Lung (tissue), 12 donors: ENCODE data around the gene DYSF. TPM values are rescaled to one million over a fixed set of nuclear protein-coding genes. Genes with fewer than 3 reads are reported as not detected.

Experiments used
- ATAC-seq: fragments of 200-7000 bp; cut with Tn5 transposase; one replicate; pipeline ENCODE4 v1.9.1; 2020; ENCODE audit warnings: moderate number of reproducible peaks; ENCODE audit not compliant: insufficient read depth, low FRiP score
- DNase-seq, 3 donors: peaks; one replicate each; pipeline ENCODE4 v3.0.0-alpha.2; 2013 to 2017
- H3K27ac ChIP-seq, 2 donors: one replicate each; pipeline ENCODE4 v1.5.1; 2013; ENCODE audit warnings: mild to moderate bottlenecking in 2 of 2, moderate library complexity in 2 of 2, control low read depth in 1 of 2, inconsistent platforms in 1 of 2, low read depth in 1 of 2, low read length in 1 of 2
- H3K27me3 ChIP-seq, 3 donors: one replicate each; pipeline ENCODE4 v1.5.1; 2013; ENCODE audit warnings: low read length in 2 of 3; ENCODE audit not compliant: control insufficient read depth in 3 of 3, insufficient read depth in 3 of 3
- H3K36me3 ChIP-seq, 4 donors: one replicate each; pipeline ENCODE4 v1.5.1; 2013; ENCODE audit warnings: low read length in 4 of 4, mild to moderate bottlenecking in 1 of 4, moderate library complexity in 1 of 4; ENCODE audit not compliant: control insufficient read depth in 4 of 4, insufficient read depth in 4 of 4
- H3K4me1 ChIP-seq, 5 donors: one replicate each; pipeline ENCODE4 v1.5.1; 2013; ENCODE audit warnings: low read length in 5 of 5, mild to moderate bottlenecking in 2 of 5, moderate library complexity in 1 of 5; ENCODE audit not compliant: control insufficient read depth in 5 of 5, insufficient read depth in 5 of 5
- H3K4me3 ChIP-seq: one replicate; pipeline ENCODE4 v1.5.1; 2013; ENCODE audit warnings: mild to moderate bottlenecking, control low read depth, moderate library complexity
- H3K9ac ChIP-seq, 2 donors: one replicate each; pipeline ENCODE4 v1.5.1; 2013; ENCODE audit warnings: low read length in 2 of 2, control low read depth in 1 of 2; ENCODE audit not compliant: insufficient read depth in 1 of 2
- H3K9me3 ChIP-seq, 4 donors: one replicate each; pipeline ENCODE4 v1.5.1; 2013; ENCODE audit warnings: low read length in 3 of 4, mild to moderate bottlenecking in 1 of 4, moderate library complexity in 1 of 4; ENCODE audit not compliant: control insufficient read depth in 4 of 4, insufficient read depth in 3 of 4
- WGBS, 2 donors: extraction: QIAGEN DNeasy Blood & Tissue Kit; methylation state at CpG; one replicate each; pipeline ENCODE4 v1.1.7; 2013; 5-methylcytosine and 5-hydroxymethylcytosine counted together
- polyA plus RNA-seq, 2 donors: library from polyadenylated mRNA; stranded (reverse); fragments of 200-250 nt; gene quantifications; one replicate each; pipeline ENCODE4 v1.2.1, GENCODE V29; 2013
- total RNA-seq, 2 donors: library from RNA; depleted of rRNA in 1 of 2; stranded (reverse); fragments of >200 nt in 1 of 2; gene quantifications; one replicate each; pipeline ENCODE4 v1.2.1, GENCODE V29; 2014 to 2021
- TF ChIP-seq, protein P1 (sequence below): IDR thresholded peaks from 2 replicates; pipeline ENCODE4 v1.5.1; 2012; ENCODE audit warnings: mild to moderate bottlenecking; ENCODE audit errors: control extremely low read depth, extremely low read depth
- donor health status: control.
- donor health status: control.
- donor health status: Bipolar disorder and iron deficiency.
- donor health status: healthy.
- donor health status: DM: yes; HTN: yes; CAD: no.

The DYSF gene
- total and polyA plus RNA-seq, 4 donors: 12.9 to 56.2 (median 40.0) TPM

DNA sequence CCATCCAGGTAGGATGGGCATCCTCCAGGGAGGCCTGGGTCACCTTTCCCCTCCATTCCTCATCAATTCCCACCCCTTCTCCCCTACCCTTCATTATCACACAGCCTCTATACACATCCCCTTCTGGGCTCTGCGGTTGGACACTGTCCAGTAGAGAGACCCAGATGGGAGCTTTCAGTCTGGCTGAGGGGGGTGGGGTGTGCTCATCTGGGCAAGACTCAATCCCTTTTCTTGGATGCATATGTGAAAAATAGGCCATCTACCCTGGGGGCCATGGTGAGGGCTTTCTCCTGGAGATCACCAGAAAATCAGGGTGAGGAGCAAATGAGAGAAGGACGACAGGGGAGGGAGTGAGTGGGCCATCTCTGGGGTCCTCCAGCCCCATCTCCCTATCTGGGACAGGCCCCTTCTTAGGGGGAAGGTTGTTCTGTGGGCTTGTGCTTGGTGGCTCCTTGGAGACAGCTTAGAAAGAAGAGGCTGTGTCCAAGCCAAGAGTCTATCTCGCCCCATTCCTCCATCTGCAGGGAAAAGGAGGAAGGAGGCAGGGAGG lies 160.1 kb downstream of the DYSF start:
- ATAC-seq (no peak), DNase-seq (peak in 1 of 3 donors; percentile 12)
- Histone ChIP-seq H3K27ac (no peak overlapping the region), H3K9ac (no peak overlapping the region), H3K27me3 (no peaks in the 10 kb centered on the region), H3K4me3 (no peak overlapping the region), H3K36me3 (no peaks in the 10 kb centered on the region), H3K4me1 (peaks cover 0 to 24% (median 12%) of the 10 kb centered on the region in 5 donors), H3K9me3 (peaks cover 0 to 2% (median 0%) of the 10 kb centered on the region in 4 donors)
- 93 to 94% methylated on average over 3 of the region's 3 CpGs for WGBS, 2 donors
- TF ChIP-seq, protein P1, sequence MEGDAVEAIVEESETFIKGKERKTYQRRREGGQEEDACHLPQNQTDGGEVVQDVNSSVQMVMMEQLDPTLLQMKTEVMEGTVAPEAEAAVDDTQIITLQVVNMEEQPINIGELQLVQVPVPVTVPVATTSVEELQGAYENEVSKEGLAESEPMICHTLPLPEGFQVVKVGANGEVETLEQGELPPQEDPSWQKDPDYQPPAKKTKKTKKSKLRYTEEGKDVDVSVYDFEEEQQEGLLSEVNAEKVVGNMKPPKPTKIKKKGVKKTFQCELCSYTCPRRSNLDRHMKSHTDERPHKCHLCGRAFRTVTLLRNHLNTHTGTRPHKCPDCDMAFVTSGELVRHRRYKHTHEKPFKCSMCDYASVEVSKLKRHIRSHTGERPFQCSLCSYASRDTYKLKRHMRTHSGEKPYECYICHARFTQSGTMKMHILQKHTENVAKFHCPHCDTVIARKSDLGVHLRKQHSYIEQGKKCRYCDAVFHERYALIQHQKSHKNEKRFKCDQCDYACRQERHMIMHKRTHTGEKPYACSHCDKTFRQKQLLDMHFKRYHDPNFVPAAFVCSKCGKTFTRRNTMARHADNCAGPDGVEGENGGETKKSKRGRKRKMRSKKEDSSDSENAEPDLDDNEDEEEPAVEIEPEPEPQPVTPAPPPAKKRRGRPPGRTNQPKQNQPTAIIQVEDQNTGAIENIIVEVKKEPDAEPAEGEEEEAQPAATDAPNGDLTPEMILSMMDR: no peak

DNA sequence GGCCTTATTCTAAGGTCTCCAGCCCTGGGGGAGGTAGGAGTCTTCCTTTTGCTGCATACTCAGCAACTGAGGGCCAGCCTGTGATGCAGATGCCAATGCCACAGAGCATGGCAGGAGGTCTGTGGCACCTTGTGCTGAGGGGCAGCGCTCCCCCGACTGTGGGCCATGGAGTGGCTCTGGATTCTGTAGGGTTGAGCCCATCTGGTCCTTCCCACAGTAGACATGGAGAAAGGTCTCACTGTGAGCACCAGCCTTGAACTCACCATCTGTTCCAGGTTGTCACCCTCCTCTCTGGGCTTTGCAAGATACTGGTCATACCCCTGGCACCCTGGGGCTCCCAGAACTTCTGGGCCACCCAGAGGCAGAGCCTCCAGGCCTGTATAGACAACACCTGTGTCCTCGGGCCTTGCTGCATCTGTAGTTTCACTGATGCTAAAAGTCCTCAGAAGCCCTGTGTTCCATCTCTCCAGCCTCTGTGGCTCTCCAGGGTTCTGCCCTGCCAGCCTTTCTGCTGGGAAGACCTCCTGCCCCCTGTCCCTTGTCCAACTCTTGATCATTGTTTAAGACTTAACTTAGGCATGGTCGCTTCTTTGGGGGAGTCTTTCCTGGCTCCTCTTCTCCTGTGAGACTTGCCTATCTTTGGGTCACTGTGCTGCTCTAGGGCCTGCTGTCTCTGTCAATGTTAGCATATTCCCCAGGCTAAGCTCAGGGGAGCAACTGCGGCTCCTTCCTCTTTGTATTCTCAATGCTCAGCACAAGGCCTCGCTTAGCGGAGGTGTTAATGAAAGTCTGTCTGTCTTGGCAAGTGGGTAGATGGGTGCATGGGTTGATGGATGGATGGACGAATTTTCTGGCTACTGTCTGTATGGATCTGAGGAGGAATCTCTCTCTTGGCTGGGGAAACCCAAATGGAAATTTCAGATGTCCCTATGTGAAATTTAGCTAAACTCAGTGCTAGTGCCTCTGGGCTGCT lies 160.9 kb downstream of the DYSF start:
- H3K9me3 ChIP-seq: peaks cover 0 to 2% (median 0%) of the 10 kb centered on the region in 4 donors

DNA sequence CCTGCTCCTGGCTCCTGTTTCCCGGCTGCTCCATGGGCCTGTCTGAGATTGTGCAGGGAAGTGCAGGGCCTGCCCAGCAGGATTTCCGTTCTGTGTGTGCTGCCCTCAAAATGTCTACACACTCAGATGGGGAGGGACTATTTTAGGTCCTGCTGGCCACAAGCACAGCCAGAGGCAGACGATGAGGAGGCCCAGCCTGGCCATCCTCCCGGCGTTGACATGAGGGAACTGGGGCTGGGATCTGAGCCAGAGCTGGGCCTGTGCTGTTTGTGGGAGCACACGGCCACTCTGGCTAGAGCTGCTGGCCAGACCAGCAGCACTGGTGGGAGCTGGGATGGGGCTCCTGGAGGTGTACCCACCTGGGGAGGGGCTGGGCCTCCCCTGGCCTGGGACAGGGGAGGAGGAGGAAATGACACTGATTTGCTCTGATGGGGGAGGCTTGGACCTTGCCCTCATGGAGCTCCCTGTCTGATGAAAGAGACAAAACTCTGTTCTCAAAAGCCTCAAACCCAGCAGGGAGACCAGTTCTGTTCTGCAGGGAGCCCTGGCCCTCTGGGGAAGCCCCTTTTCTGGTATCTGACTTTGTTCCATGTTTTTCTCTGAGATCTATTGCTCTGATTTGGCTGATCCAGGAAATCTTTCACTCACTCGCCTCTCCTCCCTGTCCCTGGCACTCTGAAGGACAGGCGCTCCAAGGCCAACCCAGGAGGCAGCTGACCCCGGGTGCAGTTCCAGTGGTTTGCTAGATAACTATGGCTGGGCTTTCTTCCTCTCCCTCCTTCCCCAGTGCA lies 161.8 kb downstream of the DYSF start:
- no peak overlapping the region for H3K4me3 ChIP-seq
- H3K27me3 ChIP-seq: no peaks in the 10 kb centered on the region
- peak; percentile 86 to 94 (median 87) for DNase-seq
- peaks cover 0 to 32% (median 12%) of the 10 kb centered on the region in 5 donors for H3K4me1 ChIP-seq
- 48 to 70% methylated on average over 9 of the region's 9 CpGs for WGBS, 2 donors
- TF ChIP-seq, protein P1: no peak
- H3K9ac ChIP-seq: peak overlapping the region in 1 of 2 donors; percentile 37
- H3K27ac ChIP-seq: peak overlapping the region; percentile 55 to 87
- peak; percentile 65 for ATAC-seq
- H3K36me3 ChIP-seq: no peaks in the 10 kb centered on the region
- peaks cover 0 to 2% (median 0%) of the 10 kb centered on the region in 4 donors for H3K9me3 ChIP-seq

More for the DNA sequence above, 160.9 kb downstream of the DYSF start:
- Histone ChIP-seq H3K27ac (peak overlapping the region; percentile 55 to 87), H3K27me3 (no peaks in the 10 kb centered on the region), H3K4me3 (no peak overlapping the region), H3K4me1 (peaks cover 0 to 30% (median 12%) of the 10 kb centered on the region in 5 donors), H3K36me3 (no peaks in the 10 kb centered on the region), H3K9ac (no peak overlapping the region)
- DNase-seq (peak in 1 of 3 donors; percentile 2), ATAC-seq (no peak)
- WGBS, 2 donors: 82 to 94% methylated on average over 8 of the region's 8 CpGs
- TF ChIP-seq, protein P1: no peak
